HG03097 (cell line): ENCODE measurements around the gene SPPL3.
"Not testable (repeated sequence)": the region's sequence is repeated elsewhere in the genome, so short reads cannot be mapped to it uniquely, and the experiment has no call there.

Experiments used
- ATAC-seq: cut with Tn5 transposase; IDR thresholded peaks from one replicate; pipeline ENCODE4 v1.9.1; 2021; ENCODE audit not compliant: unreplicated experiment, low FRiP score

SPPL3 gene, protein sequence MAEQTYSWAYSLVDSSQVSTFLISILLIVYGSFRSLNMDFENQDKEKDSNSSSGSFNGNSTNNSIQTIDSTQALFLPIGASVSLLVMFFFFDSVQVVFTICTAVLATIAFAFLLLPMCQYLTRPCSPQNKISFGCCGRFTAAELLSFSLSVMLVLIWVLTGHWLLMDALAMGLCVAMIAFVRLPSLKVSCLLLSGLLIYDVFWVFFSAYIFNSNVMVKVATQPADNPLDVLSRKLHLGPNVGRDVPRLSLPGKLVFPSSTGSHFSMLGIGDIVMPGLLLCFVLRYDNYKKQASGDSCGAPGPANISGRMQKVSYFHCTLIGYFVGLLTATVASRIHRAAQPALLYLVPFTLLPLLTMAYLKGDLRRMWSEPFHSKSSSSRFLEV

DNA sequence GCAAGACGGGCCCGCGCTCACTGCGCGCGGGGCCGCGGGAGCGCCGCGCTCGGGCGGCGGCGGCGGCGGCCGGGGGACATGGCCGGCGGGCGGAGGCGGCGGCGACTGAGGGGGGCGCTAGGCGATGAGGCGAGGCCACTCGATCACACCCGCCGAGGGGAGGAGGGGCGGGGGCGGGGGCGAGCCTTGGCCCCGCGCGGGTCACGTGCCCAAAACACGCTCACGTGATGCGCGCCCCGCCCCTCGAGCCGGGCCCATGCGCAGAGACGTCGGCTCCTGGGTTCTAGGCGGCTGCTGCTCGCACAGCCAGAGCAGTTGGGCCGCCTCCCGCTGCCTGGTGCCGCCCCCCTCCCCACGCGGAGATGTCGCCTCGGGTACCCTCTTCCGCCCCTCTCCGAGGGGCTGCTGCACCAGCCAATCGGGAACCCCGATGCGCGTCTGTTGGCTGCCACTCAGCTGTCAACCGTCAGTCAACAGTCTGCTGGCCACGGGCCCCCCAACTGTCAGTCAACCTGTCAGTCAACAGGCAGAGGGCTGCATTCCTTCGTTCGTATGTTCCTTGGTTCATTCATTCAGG lies at the start of gene SPPL3:
Gene SPPL3 (minus strand): TSS at position 162 of the 577 bp plus-strand sequence. CDS start 491 bp downstream, outside the sequence.
- ATAC-seq, result peak; percentile 51

DNA sequence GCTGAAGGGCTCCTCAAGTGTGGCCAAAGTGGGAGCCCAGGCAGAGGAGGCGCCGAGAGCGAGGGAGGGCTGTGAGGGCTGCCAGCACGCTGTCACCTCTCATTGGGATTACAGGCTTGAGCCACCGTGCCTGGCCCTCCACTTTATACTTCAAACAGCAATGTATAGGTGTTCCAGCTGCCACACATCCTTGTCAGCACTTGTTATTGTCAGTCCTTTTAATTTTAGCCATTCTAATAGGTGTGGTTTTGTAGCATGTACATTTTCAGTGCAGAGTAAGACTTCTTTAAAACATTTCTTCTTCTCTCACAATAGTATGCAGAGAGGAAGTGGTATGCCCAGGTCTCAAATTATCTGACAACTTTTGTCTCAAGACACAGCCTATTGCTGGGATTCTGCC lies 46.6 kb upstream of the SPPL3 start:
- ATAC-seq, result no peak

DNA sequence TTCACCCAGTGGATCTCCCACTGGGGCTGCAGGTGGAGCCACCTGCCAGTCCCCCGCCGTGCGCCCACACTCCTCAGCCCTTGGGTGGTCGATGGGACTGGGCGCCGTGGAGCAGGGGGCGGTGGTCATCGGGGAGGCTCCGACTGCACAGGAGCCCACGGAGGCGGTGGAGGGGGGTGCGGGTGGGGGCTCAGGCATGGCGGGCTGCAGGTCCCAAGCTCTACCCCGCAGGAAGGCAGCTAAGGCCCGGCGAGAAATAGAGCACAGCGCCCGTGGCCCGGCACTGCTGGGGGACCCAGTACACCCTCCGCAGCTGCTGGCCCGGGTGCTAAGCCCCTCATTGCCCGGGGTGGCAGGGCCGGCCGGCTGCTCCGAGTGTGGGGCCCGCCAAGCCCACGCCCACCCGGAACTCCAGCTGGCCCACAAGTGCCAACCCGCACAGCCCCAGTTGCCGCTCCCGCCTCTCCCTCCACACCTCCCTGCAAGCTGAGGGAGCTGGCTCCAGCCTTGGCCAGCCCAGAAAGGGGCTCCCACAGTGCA lies 46.2 kb upstream of the SPPL3 start:
- not testable (repeated sequence) for ATAC-seq

DNA sequence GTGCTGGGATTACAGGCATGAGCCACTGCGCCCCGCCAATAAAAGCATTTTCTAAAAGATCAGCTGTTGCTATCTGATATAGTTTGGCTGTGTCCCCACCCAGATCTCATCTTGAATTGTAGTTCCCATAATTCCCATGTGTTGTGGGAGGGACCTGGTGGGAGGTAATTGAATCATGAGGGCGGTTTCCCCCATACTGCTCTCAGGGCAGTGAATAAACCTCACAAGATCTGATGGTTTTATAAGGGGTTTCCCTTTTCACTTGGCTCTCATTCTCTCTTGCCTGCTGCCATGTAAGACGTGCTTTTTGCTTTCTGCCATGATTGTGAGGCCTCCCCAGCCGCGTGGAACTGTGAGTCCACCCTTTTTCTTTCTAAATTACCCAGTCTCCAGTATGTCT lies 41.4 kb upstream of the SPPL3 start:
- ATAC-seq, result not testable (repeated sequence)

DNA sequence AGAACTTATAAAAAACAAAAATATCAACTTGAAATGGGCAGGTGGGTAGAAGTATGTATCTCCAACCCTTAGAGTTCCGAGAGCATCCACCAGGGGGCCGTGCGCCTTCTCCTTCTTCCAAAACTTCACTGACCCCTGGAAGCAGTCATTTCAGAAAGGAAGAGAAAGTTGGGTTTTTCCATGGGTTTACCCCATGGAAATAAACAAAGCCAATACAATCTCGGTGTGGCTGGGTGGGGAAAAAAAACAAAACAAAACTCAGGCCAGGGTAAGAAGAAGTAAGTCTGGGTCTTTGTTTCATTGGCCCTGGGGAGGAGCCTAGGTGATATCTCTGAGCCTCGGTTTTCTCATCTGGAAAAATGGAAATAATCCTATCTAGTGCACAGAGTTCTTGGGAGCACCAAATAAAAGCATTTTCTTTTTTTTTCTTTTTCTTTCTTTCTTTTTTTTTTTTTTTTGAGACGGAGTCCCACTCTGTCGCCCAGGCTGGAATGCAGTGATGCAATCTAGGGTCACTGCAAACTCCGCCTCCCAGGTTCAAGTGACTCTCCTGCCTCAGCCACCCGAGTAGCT lies 40.6 kb upstream of the SPPL3 start:
- ATAC-seq, result no peak

DNA sequence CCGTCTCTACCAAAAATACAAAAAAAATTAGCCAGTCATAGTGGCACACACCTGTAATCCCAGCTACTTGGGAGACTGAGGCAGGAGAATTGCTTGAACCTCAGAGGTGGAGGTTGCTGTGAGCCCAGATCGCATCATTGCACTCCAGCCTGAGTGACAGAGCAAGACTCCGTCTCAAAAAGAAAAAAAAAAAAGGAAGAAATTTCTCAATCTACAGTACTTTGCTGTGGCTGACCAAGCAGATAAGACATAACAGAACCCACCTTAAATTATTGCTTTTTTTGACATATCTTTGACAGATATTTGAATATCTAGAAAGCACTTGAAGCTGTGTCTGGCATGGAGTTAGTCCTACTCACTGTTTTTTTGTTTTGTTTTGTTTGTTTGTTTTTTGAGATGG lies 39.3 kb upstream of the SPPL3 start:
- ATAC-seq, result no peak

DNA sequence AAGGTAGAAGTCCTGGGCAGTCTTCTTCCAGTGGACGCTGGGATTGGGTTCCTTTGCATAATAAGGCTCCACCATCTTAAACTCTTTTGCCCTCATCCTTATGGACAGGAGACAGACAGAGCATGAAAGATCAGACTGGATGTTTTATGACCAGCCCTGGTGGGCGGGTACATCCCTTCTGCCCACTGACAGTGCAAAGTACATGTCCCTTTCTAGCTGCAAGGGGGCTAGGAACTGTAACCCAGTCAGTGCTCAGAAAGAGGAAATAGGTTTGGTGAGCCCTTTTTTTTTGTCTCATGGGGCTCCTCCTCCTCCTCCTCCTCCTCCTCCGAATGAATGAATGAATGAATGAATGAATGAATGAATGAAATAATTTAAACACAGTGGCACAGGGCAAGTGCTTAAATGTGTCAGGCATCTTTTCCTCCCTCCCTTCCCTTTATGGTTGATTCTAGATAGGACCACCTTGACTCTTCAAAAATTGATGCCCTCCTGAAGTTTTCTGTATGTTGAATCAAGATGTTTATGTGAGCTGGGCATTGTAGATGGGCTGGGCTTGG lies 37.8 kb upstream of the SPPL3 start:
- no peak for ATAC-seq

DNA sequence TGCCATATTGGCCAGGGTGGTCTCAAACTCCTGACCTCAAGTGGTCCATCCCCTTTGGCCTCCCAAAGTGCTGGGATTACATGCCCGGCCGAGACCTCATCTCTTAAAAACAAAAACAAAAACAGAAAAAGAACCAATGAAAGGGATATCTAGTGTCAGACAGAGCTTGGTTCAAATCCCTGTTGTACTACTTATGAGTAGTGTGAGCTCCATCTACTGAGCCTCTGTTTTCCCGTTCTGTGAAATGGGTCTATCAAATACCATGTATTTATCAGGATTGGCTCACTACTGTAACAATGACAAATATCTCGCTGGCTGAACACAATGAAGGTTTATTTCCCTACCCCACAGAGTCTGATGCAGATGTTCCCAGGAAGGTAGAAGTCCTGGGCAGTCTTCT lies 37.3 kb upstream of the SPPL3 start:
- ATAC-seq, result no peak

DNA sequence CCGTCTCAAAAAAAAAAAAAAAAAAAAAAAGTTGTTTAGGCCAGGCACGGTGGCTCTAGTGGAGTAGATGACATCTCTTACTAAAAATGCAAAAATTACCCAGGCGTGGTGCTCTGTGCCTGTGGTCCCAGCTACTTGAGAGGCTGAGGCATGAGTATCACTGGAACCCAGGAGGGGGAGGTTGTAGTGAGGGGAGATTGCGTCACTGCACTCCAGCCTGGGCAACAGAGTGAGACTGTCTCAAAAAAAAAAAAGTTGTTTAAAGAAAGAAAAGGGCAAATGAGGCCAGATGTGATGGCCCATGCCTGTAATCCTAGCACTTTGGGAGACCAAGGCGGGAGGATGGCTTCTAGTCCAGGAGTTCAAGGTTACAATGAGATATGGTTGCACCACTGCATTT lies 36.6 kb upstream of the SPPL3 start:
- ATAC-seq, result no peak

DNA sequence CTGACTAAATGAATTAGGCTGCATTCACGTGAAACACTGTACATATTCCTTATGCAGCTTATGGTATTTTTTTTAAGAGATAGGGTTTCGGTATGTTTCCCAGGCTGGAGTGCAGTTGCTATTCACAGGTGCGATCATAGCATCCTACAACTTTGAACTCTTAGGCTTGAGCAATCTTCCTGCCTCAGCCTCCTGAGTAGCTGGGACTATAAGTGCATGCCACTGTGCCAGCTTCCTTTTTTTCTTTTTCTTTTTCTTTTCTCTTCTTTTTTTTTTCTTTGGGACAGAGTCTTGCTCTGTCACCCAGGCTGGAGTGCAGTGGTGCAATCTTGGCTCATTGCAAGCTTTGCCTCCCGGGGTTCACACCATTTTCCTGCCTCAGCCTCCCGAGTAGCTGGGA lies 35.8 kb upstream of the SPPL3 start:
- ATAC-seq, result no peak

DNA sequence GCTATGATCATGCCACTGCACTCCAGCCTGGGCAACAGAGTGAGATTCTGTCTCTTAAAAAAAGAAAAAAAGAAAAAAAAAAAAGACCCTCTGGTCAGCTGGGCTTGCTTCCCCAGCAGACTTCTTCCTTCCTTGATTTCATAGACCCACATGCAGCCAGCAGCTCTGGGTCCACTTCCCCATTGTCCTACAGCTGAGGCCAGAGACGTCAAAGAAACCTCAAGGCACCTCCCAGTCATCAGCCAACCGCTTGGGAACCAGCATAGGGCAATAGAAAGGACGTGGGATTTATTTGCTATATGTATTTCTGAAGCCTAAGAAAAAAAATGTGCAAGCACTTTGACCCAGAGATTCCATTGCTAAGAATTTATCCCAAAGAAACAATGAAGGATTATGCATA lies 35.4 kb upstream of the SPPL3 start:
- ATAC-seq, result no peak

DNA sequence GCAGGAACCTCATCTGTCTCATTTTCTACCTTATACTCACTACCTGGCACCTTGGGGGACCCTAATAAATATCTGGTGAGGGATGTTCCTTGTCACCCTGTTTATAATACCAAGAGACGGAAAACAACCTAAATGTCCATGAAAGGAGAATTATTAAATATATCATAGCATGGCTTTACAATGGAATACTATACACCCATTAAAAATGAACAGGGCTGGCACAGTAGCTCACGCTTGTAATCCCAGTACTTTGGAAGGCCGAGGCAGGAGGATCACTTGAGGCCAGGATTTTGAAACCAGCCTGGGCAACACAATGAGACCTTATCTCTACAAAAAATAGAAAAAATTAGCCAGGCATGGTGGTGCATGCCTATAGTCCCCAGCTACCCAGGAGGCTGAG lies 34.3 kb upstream of the SPPL3 start:
- ATAC-seq, result no peak

DNA sequence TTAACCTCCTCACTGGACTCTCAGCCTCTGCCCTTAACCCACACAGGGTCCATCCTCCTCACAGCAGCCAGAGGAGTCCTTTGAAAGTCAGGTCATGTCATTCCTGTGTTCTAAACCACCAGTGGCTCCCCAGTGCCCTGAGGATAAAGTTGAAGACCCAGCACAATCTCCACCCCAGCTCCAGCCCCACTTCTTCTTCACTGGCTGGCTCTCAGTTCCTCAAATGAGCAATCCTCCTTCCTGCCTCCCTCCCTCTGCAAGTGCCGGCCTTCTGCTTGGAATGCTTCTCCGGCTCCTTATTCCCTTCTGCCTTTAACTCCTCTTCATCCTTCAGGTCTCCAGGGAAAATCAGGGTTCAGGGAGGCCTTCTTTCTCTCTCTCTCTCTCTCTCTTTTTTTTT lies 32.0 kb upstream of the SPPL3 start:
- ATAC-seq, result no peak

DNA sequence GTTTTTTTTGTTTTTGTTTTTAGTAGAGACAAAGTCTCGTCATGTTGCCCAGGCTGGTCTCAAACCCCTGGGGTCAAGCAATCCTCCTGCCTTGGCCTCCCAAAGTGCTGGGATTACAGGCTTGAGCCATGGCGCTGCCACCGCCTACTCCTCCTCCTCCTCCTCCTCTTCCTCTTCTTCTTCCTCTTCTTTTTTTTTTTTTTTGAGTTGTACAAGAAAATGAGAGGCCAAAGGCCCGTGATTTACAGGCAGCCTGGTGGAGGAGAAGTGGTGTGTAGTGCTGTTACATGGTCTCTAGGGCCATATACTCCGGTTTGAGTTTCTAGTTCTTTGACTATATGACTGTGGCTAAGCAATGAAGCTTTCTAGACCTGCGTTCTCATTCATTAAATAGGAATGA lies 29.6 kb upstream of the SPPL3 start:
- ATAC-seq, result no peak

DNA sequence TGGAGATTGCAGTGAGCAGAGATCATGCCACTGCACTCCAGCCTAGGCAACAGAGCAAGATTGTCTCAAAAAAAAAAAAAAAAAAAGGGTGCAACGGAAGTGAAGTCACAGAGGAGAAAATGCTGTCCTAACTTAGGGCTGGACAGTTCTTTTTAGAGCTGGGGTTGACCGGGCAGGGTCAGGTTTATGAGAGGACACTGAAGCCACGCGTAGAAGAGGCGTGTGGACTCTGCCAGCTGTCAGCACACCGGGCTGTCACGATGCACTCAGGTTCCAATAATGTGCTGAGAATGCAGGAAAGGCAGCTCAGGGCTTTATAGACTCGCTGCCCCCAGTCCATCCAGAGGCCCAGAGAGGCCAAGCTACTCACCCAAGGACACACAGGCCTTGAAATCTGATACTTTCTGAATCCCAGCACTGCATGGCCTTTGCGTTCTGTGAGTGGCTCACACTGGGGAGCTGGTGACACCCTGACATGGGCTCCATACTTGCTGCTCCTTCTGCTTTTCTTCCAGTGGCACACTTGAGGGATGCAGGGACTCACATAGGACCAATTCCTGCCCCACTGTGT lies 28.9 kb upstream of the SPPL3 start:
- ATAC-seq, result no peak

DNA sequence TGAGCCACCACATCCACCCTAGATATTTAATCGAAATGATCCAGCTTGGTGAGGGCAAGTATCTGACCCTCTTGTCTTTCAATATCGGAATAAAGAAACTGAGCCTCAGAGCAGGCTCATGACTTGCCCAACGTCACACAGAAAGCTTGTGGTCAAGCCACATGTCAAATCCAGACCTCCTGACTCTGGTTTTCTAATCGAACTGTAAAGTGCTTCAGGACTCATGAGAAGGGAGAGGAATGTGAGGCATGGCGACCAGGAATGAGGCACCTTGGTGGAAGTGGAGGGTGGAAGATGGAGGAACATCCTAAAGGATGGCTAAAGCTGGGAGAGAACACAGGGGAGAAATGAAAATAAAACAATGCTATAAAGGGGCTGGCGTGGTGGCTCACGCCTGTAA lies 27.9 kb upstream of the SPPL3 start:
- ATAC-seq, result no peak

DNA sequence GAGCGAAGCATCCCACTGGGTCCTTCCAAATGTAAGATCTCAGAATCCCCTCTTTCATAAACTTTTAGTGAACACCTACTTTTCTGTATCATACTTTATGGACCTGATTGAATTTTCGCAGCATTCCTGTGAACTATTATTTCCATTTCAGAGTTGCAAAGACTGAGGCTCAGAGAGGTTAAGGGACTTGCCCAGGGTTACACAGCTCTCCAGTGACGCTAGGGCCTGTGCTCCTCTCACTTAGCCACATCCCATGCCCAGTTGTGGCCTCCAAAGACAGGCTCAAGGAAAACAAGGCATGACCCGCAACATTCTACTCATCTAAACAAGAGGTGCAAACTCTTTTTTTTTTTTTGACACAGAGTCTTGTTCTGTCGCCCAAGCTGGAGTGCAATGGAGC lies 25.9 kb upstream of the SPPL3 start:
- ATAC-seq, result no peak

DNA sequence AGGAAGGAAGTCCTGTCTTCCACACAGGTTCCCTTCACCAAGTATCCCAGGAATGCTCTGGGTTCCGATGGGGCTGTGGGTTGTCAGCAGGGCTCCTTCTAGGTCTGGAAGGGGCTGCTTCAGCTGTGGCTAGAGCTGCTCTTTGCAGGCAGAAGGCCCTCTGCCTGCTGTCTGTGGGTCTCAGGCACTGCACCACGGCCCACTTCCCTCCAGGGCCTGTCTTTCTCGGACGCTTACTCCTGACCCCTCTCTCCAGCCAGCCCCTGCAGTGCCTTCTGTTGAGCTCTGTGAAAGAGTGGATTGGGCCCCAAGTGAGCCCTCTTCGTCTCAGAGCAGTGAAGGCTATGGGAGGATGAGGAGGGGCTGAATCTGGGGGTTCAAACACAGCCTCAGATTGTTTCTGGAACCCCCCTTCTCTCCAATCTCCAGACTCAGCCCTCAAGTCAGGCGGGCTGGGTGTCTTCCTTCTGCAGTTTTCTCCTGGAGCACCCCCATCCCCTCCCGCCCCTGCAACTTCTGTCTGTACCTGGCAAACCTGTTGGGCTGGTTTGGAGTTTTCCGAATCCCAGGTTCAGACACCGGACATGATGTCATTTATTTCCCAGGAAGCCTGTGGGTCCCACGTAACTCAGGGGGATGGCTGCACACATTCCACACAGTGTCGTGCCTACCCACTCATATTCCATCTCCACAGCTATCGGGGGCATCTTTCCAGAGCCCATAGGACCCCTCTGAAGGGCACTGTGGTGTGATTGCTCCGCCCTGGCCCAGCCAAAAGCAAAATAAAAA lies 24.9 kb upstream of the SPPL3 start:
- no peak for ATAC-seq

DNA sequence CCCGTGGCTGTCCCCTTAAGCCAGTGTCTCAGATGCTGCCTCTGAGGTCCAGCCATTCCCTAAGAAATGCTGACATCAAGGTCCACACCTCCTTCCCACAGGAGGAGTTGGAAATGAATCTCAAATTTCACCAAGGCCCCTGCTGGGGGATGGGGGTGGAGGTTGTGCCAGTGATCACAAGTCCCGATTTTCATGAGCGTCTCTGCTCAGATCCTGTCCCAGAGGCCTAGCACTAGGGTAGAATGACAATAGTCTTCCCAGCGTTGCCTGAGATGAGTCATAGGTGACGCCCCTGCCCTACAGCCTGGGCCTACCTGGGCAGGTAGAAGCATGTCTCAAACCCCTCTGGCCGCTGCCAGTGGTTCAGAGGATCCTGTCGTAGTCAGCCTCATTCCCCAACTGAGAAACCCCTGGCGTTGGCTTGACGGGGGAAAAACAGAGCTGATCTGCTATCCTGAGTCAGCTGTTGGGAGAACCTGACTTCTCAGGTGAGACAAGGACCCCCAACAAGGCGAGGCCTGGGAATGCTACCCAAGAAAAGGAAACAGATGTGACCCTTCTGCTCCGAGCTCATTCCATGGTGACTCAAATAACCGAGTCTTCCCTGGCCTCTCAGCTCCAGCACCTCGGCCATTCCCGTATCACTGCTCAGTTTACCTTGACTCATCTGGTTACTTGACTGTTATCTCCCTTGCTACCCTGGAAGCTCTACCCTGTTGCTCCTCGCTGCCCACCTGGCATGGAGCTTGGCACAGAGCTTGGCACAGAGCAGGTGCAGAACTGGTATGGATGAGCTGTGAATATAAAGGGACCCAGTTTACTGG lies 21.8 kb upstream of the SPPL3 start:
- ATAC-seq, result no peak

DNA sequence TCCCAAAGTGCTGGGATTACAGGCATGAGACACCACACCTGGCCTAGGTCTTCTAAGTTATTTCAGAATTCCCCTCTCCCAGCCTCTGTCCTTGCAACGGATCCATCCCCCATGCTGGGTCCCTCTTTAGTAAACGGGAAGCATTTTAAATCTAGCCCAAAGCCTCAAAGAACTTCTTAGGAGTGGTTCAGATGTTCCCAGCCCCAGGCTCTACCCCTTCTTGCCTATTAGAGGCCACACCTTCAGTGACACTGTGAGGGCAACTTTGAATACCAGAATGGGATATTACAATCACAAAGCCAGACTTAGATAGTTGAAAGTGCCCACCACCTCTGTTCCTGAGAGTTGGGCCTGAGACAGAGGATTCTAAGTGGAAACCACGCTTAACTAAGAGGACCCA lies 18.1 kb upstream of the SPPL3 start:
- no peak for ATAC-seq
